ENCODE measurements around the gene POLR3GL.

POLR3GL gene

DNA sequence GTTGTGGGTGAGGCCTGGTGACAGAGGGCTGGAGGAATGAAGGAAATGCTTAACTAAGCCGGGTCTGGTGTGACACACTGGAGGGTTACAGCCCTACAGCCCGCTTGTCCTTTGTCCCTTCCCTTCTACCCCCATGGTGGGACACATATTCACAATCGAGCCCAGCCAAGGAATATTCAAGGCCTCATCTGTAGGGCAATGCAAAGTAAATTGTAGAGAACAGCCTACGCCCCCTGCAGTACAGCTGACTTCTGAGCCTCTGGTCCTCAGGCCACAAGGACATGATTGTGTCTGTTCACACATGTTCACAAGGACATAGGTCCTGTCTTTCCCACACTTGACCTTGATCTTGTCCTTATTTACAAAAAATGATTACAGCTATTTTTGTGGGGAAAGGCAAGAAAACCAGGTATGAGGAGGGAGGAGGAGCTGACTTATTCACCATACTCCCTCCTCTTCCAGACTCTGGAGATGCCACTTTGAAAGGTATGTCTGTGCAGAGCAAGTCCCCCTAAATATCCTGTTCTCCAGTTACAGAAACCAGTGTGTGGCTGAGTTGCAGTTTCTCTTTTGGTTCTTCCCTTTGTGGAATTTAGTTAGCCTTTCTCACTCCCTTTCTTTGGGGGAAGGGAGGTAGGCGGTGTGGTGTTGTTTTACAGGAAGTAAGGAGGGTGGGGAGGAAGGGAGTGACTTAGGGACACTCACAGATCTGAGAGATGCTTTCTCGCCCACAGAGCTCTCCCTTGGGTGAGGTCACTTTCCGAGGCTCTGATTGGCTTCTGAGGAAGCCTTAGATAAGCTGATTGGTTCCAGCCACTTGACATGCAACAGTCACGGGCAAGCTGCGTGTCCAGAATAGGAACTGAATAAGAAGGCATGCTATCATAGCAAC is 14.6 kb downstream of the POLR3GL start:
- TF ChIP-seq ZNF8 (CRISPR knock-in tag; IDR thresholded peaks at IDR 0.05): no peak
- no peak for TF ChIP-seq TCF4 (CRISPR knock-in tag; IDR thresholded peaks at IDR 0.05; ENCODE audit: borderline replicate concordance)
- TF ChIP-seq, protein P1, sequence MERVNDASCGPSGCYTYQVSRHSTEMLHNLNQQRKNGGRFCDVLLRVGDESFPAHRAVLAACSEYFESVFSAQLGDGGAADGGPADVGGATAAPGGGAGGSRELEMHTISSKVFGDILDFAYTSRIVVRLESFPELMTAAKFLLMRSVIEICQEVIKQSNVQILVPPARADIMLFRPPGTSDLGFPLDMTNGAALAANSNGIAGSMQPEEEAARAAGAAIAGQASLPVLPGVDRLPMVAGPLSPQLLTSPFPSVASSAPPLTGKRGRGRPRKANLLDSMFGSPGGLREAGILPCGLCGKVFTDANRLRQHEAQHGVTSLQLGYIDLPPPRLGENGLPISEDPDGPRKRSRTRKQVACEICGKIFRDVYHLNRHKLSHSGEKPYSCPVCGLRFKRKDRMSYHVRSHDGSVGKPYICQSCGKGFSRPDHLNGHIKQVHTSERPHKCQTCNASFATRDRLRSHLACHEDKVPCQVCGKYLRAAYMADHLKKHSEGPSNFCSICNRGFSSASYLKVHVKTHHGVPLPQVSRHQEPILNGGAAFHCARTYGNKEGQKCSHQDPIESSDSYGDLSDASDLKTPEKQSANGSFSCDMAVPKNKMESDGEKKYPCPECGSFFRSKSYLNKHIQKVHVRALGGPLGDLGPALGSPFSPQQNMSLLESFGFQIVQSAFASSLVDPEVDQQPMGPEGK (CRISPR knock-in tag; IDR thresholded peaks at IDR 0.05; ENCODE audit: borderline replicate concordance): no peak
- TF ChIP-seq ZC3H10 (CRISPR knock-in tag; IDR thresholded peaks at IDR 0.05): peak; percentile 5; the same call in 1 of the 2 replicates
- 0 out of 2 replicates have a peak, but pooled peaks have one; percentile 22 for TF ChIP-seq TOX (CRISPR knock-in tag; IDR thresholded peaks at IDR 0.05; ENCODE audit: borderline replicate concordance)
- TF ChIP-seq ISL1 (CRISPR knock-in tag; IDR thresholded peaks at IDR 0.05): no peak
- ATAC-seq: peak; percentile 98

DNA sequence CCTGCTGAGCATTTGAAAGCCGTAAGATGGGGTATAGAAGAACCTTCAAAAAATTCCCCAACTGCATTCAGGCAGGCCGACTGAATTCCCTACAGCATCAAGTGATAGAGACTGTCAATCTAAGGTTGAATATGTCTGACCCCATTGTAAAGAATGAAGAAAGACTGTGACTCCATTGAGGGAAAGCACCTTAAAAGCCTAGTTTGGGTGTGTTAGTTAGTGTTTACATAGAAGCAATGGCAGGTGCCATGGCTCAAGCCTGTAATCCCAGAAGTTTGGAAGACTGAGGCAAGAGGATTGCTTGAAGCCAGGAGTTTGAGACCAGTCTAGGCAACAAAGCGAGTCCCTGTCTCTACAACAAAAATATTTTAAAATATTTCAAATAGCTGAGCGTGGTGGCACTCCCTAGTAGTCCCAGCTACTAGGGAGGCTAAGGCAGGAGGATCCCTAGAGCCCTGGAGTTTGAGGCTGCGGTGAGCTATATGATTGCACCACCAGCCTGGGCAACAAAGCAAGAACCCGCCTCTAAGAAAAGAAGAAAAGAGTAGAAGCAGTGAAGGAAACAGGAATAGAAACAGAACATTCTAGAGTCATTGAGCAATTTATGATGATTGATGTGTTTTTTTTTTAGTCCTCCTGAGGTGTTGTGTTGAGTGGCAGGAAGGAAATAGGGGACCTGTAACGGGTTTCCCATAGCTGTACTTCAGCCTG is 15.4 kb downstream of the POLR3GL start:
- TF ChIP-seq ZNF70 (CRISPR knock-in tag; IDR thresholded peaks at IDR 0.05) (no peak), SNAI2 (CRISPR knock-in tag; IDR thresholded peaks at IDR 0.05) (no peak), ZFP30 (CRISPR knock-in tag; IDR thresholded peaks at IDR 0.05) (no peak), CSDC2 (CRISPR knock-in tag; IDR thresholded peaks at IDR 0.05) (no peak), BACH2 (CRISPR knock-in tag; IDR thresholded peaks at IDR 0.05; ENCODE audit: borderline replicate concordance) (no peak), TOX (CRISPR knock-in tag; IDR thresholded peaks at IDR 0.05; ENCODE audit: borderline replicate concordance) (peak; percentile 2; the same call in 1 of the 2 replicates), RARB (CRISPR knock-in tag; IDR thresholded peaks at IDR 0.05) (no peak), ZFP3 (CRISPR knock-in tag; IDR thresholded peaks at IDR 0.05) (no peak), ESRRG (CRISPR knock-in tag; IDR thresholded peaks at IDR 0.05) (no peak), GLIS3 (CRISPR knock-in tag; IDR thresholded peaks at IDR 0.05) (no peak), ZNF8 (CRISPR knock-in tag; IDR thresholded peaks at IDR 0.05) (no peak), OSR1 (CRISPR knock-in tag; IDR thresholded peaks at IDR 0.05) (peak; percentile 40; the same call in 1 of the 2 replicates), ZNF565 (CRISPR knock-in tag; conservative IDR thresholded peaks at IDR 0.05; ENCODE audit: low read depth) (no peak), TCF4 (CRISPR knock-in tag; IDR thresholded peaks at IDR 0.05; ENCODE audit: borderline replicate concordance) (no peak), PPARA (CRISPR knock-in tag; IDR thresholded peaks at IDR 0.05; ENCODE audit: borderline replicate concordance) (no peak), ISL1 (CRISPR knock-in tag; IDR thresholded peaks at IDR 0.05) (no peak)
- TF ChIP-seq, protein P2, sequence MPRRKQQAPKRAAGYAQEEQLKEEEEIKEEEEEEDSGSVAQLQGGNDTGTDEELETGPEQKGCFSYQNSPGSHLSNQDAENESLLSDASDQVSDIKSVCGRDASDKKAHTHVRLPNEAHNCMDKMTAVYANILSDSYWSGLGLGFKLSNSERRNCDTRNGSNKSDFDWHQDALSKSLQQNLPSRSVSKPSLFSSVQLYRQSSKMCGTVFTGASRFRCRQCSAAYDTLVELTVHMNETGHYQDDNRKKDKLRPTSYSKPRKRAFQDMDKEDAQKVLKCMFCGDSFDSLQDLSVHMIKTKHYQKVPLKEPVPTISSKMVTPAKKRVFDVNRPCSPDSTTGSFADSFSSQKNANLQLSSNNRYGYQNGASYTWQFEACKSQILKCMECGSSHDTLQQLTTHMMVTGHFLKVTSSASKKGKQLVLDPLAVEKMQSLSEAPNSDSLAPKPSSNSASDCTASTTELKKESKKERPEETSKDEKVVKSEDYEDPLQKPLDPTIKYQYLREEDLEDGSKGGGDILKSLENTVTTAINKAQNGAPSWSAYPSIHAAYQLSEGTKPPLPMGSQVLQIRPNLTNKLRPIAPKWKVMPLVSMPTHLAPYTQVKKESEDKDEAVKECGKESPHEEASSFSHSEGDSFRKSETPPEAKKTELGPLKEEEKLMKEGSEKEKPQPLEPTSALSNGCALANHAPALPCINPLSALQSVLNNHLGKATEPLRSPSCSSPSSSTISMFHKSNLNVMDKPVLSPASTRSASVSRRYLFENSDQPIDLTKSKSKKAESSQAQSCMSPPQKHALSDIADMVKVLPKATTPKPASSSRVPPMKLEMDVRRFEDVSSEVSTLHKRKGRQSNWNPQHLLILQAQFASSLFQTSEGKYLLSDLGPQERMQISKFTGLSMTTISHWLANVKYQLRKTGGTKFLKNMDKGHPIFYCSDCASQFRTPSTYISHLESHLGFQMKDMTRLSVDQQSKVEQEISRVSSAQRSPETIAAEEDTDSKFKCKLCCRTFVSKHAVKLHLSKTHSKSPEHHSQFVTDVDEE (CRISPR knock-in tag; IDR thresholded peaks at IDR 0.05): no peak
- TF ChIP-seq, protein P3, sequence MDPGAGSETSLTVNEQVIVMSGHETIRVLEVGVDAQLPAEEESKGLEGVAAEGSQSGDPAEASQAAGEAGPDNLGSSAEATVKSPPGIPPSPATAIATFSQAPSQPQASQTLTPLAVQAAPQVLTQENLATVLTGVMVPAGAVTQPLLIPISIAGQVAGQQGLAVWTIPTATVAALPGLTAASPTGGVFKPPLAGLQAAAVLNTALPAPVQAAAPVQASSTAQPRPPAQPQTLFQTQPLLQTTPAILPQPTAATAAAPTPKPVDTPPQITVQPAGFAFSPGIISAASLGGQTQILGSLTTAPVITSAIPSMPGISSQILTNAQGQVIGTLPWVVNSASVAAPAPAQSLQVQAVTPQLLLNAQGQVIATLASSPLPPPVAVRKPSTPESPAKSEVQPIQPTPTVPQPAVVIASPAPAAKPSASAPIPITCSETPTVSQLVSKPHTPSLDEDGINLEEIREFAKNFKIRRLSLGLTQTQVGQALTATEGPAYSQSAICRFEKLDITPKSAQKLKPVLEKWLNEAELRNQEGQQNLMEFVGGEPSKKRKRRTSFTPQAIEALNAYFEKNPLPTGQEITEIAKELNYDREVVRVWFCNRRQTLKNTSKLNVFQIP (CRISPR knock-in tag; IDR thresholded peaks at IDR 0.05; ENCODE audit: borderline replicate concordance, low read depth): peak; percentile 63; the same call in 1 of the 2 replicates
- TF ChIP-seq, protein P4, sequence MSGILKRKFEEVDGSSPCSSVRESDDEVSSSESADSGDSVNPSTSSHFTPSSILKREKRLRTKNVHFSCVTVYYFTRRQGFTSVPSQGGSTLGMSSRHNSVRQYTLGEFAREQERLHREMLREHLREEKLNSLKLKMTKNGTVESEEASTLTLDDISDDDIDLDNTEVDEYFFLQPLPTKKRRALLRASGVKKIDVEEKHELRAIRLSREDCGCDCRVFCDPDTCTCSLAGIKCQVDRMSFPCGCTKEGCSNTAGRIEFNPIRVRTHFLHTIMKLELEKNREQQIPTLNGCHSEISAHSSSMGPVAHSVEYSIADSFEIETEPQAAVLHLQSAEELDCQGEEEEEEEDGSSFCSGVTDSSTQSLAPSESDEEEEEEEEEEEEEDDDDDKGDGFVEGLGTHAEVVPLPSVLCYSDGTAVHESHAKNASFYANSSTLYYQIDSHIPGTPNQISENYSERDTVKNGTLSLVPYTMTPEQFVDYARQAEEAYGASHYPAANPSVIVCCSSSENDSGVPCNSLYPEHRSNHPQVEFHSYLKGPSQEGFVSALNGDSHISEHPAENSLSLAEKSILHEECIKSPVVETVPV (CRISPR knock-in tag; IDR thresholded peaks at IDR 0.05): no peak
- TF ChIP-seq, protein P1 (CRISPR knock-in tag; IDR thresholded peaks at IDR 0.05; ENCODE audit: borderline replicate concordance): no peak
- TF ChIP-seq, protein P5, sequence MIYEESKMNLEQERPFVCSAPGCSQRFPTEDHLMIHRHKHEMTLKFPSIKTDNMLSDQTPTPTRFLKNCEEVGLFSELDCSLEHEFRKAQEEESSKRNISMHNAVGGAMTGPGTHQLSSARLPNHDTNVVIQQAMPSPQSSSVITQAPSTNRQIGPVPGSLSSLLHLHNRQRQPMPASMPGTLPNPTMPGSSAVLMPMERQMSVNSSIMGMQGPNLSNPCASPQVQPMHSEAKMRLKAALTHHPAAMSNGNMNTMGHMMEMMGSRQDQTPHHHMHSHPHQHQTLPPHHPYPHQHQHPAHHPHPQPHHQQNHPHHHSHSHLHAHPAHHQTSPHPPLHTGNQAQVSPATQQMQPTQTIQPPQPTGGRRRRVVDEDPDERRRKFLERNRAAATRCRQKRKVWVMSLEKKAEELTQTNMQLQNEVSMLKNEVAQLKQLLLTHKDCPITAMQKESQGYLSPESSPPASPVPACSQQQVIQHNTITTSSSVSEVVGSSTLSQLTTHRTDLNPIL (CRISPR knock-in tag; IDR thresholded peaks at IDR 0.05; ENCODE audit: low read depth): no peak
- ATAC-seq: no peak

All from SK-N-SH treated with all-trans-retinoic acid at 6 μM for 48 hours (cell line).